ENCODE results near the gene MAP2K5. TPM values are rescaled to one million over a fixed set of nuclear protein-coding genes. Genes with fewer than 3 reads are reported as not detected.
A peak's percentile ranks its signal among the peaks of the same experiment; 100 is the strongest.

Gene MAP2K5
- polyA plus RNA-seq, 2 of the 4 experiments (the other 2 are of a cell fraction): 7.8 to 11.0 TPM

DNA sequence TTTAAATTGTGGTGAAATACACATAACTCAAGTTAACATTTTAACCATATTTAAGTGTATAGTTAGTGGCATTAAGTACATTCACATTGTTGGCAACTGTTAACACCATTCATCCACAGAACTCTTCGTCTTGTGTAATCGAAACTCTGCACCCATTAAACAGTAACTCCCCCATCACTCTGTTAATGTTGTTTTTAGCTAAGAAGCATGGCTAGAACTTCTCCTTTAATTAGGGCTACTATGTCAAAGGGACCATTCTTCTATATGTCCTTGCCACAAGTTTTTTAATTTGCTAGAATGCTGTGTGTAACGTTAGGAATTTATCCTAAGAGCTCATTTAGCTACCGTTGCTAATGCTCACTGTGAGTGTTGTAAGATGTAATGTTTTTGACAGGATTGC lies 60.6 kb downstream of the MAP2K5 start:
- TF ChIP-seq RARB (CRISPR knock-in tag; IDR thresholded peaks at IDR 0.05) (no peak), FOSB (CRISPR knock-in tag; IDR thresholded peaks at IDR 0.05) (no peak), JUNB (IDR thresholded peaks at IDR 0.05) (no peak), NPAS2 (CRISPR knock-in tag; IDR thresholded peaks at IDR 0.05; ENCODE audit: borderline replicate concordance) (no peak), MYC (IDR thresholded peaks at IDR 0.05; ENCODE audit: borderline replicate concordance, low read length) (no peak), ZC3H11A (IDR thresholded peaks at IDR 0.05) (no peak), NR3C1 (IDR thresholded peaks at IDR 0.05) (no peak), HEYL (CRISPR knock-in tag; IDR thresholded peaks at IDR 0.05) (no peak), KDM1A (IDR thresholded peaks at IDR 0.05; ENCODE audit: low read depth) (no peak), CBX8 (IDR thresholded peaks at IDR 0.05) (no peak), EP300 (IDR thresholded peaks at IDR 0.05) (no peak), SREBF2 (IDR thresholded peaks at IDR 0.05) (no peak), RAD21 (conservative IDR thresholded peaks at IDR 0.05 in 1 of 2, IDR thresholded peaks at IDR 0.05 in 1 of 2) (no peak), ZFP36 (IDR thresholded peaks at IDR 0.05; ENCODE audit: borderline replicate concordance, partially characterized antibody) (no peak), CHD2 (IDR thresholded peaks at IDR 0.05; ENCODE audit: low read length, partially characterized antibody) (no peak)
- TF ChIP-seq, protein P1, sequence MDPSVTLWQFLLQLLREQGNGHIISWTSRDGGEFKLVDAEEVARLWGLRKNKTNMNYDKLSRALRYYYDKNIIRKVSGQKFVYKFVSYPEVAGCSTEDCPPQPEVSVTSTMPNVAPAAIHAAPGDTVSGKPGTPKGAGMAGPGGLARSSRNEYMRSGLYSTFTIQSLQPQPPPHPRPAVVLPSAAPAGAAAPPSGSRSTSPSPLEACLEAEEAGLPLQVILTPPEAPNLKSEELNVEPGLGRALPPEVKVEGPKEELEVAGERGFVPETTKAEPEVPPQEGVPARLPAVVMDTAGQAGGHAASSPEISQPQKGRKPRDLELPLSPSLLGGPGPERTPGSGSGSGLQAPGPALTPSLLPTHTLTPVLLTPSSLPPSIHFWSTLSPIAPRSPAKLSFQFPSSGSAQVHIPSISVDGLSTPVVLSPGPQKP (IDR thresholded peaks at IDR 0.05; ENCODE audit: low read depth, low read length): no peak
- TF ChIP-seq, protein P2, sequence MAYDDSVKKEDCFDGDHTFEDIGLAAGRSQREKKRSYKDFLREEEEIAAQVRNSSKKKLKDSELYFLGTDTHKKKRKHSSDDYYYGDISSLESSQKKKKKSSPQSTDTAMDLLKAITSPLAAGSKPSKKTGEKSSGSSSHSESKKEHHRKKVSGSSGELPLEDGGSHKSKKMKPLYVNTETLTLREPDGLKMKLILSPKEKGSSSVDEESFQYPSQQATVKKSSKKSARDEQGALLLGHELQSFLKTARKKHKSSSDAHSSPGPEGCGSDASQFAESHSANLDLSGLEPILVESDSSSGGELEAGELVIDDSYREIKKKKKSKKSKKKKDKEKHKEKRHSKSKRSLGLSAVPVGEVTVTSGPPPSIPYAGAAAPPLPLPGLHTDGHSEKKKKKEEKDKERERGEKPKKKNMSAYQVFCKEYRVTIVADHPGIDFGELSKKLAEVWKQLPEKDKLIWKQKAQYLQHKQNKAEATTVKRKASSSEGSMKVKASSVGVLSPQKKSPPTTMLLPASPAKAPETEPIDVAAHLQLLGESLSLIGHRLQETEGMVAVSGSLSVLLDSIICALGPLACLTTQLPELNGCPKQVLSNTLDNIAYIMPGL (CRISPR knock-in tag; IDR thresholded peaks at IDR 0.05; ENCODE audit: borderline replicate concordance): no peak
- TF ChIP-seq, protein P3, sequence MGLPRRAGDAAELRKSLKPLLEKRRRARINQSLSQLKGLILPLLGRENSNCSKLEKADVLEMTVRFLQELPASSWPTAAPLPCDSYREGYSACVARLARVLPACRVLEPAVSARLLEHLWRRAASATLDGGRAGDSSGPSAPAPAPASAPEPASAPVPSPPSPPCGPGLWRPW (IDR thresholded peaks at IDR 0.05): no peak
- TF ChIP-seq, protein P4, sequence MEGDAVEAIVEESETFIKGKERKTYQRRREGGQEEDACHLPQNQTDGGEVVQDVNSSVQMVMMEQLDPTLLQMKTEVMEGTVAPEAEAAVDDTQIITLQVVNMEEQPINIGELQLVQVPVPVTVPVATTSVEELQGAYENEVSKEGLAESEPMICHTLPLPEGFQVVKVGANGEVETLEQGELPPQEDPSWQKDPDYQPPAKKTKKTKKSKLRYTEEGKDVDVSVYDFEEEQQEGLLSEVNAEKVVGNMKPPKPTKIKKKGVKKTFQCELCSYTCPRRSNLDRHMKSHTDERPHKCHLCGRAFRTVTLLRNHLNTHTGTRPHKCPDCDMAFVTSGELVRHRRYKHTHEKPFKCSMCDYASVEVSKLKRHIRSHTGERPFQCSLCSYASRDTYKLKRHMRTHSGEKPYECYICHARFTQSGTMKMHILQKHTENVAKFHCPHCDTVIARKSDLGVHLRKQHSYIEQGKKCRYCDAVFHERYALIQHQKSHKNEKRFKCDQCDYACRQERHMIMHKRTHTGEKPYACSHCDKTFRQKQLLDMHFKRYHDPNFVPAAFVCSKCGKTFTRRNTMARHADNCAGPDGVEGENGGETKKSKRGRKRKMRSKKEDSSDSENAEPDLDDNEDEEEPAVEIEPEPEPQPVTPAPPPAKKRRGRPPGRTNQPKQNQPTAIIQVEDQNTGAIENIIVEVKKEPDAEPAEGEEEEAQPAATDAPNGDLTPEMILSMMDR (IDR thresholded peaks at IDR 0.05): no peak
- no peak overlapping the region for H3K27ac ChIP-seq
- CTCF ChIA-PET: interaction anchor here (1.2 kb wide), 1 partner anchor 146 kb away, joined by 3 read pairs; no protein-coding TSS in a partner anchor
- POLR2A ChIA-PET: no interaction called here
- no peak overlapping the region for H3K4me2 ChIP-seq
- DNase-seq (ENCODE audit: low read depth in 1 of 2, low spot score in 1 of 2) (no peak), FAIRE-seq (peak; percentile 61), ATAC-seq (no peak)
- H3K9me3 ChIP-seq: no peaks in the 10 kb centered on the region
- H3K4me1 ChIP-seq: no peaks in the 10 kb centered on the region
- WGBS (ENCODE audit: missing lambda C conversion rate): 92% methylated on average over 4 of the region's 4 CpGs
- H3K4me3 ChIP-seq: no peak overlapping the region

DNA sequence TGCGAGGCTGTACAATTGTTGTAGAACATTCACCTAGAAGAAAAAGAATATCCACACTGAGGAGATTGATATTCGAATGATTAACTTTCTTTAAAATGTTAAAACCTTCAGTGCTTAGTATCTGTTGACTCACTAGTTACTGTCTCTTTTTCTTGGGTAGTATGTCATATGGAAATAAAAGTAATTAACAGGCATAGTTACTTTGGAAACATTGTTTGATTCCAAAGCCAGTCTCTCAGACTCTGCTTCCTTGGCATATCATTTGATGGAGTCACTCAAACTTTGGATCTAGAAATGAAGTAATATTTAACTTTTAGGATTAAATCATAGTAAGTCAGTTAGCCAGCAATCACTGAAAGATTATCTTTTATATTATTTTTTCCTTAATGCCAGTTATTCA lies 63.4 kb downstream of the MAP2K5 start:
- CTCF ChIA-PET: no interaction called here
- POLR2A ChIA-PET: no interaction called here
- Histone ChIP-seq H3K4me3 (no peak overlapping the region), H3K4me1 (no peaks in the 10 kb centered on the region), H3K4me2 (no peak overlapping the region), H3K27ac (no peak overlapping the region), H3K9me3 (no peaks in the 10 kb centered on the region)
- FAIRE-seq (peak; percentile 51), ATAC-seq (no peak), DNase-seq (ENCODE audit: low read depth in 1 of 2, low spot score in 1 of 2) (no peak)
- 89% methylated on average over 2 of the region's 2 CpGs for WGBS (ENCODE audit: missing lambda C conversion rate)
- no peak for TF ChIP-seq FOSL2 (IDR thresholded peaks at IDR 0.05)
- TF ChIP-seq FOSL2 (CRISPR knock-in tag; IDR thresholded peaks at IDR 0.05): no peak
- TF ChIP-seq, protein P1 (IDR thresholded peaks at IDR 0.05; ENCODE audit: low read depth, low read length): no peak
- TF ChIP-seq HEYL (CRISPR knock-in tag; IDR thresholded peaks at IDR 0.05): no peak
- no peak for TF ChIP-seq RARB (CRISPR knock-in tag; IDR thresholded peaks at IDR 0.05)
- TF ChIP-seq, protein P5, sequence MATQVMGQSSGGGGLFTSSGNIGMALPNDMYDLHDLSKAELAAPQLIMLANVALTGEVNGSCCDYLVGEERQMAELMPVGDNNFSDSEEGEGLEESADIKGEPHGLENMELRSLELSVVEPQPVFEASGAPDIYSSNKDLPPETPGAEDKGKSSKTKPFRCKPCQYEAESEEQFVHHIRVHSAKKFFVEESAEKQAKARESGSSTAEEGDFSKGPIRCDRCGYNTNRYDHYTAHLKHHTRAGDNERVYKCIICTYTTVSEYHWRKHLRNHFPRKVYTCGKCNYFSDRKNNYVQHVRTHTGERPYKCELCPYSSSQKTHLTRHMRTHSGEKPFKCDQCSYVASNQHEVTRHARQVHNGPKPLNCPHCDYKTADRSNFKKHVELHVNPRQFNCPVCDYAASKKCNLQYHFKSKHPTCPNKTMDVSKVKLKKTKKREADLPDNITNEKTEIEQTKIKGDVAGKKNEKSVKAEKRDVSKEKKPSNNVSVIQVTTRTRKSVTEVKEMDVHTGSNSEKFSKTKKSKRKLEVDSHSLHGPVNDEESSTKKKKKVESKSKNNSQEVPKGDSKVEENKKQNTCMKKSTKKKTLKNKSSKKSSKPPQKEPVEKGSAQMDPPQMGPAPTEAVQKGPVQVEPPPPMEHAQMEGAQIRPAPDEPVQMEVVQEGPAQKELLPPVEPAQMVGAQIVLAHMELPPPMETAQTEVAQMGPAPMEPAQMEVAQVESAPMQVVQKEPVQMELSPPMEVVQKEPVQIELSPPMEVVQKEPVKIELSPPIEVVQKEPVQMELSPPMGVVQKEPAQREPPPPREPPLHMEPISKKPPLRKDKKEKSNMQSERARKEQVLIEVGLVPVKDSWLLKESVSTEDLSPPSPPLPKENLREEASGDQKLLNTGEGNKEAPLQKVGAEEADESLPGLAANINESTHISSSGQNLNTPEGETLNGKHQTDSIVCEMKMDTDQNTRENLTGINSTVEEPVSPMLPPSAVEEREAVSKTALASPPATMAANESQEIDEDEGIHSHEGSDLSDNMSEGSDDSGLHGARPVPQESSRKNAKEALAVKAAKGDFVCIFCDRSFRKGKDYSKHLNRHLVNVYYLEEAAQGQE (IDR thresholded peaks at IDR 0.05): no peak
- TF ChIP-seq BHLHE40 (IDR thresholded peaks at IDR 0.05; ENCODE audit: low read depth, low read length): no peak
- TF ChIP-seq PHF8 (IDR thresholded peaks at IDR 0.05; ENCODE audit: borderline replicate concordance, low read depth): no peak
- no peak for TF ChIP-seq FOXS1 (CRISPR knock-in tag; IDR thresholded peaks at IDR 0.05)
- TF ChIP-seq, protein P6, sequence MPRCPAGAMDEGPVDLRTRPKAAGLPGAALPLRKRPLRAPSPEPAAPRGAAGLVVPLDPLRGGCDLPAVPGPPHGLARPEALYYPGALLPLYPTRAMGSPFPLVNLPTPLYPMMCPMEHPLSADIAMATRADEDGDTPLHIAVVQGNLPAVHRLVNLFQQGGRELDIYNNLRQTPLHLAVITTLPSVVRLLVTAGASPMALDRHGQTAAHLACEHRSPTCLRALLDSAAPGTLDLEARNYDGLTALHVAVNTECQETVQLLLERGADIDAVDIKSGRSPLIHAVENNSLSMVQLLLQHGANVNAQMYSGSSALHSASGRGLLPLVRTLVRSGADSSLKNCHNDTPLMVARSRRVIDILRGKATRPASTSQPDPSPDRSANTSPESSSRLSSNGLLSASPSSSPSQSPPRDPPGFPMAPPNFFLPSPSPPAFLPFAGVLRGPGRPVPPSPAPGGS (IDR thresholded peaks at IDR 0.05): no peak
- TF ChIP-seq EHMT2 (IDR thresholded peaks at IDR 0.05; ENCODE audit: low read depth): no peak
- no peak for TF ChIP-seq KDM1A (IDR thresholded peaks at IDR 0.05; ENCODE audit: low read depth)
- no peak for TF ChIP-seq EP300 (IDR thresholded peaks at IDR 0.05)
